Central memory CD8-positive, alpha-beta T cell (primary cell): ENCODE data around the gene ZNF285.
"Not testable (repeated sequence)": the region's sequence is repeated elsewhere in the genome, so short reads cannot be mapped to it uniquely, and the experiment has no call there.

ENCODE experiments used
- ATAC-seq: fragments of 150-1000 bp; cut with Tn5 transposase; replicated peaks from 2 replicates; pipeline ENCODE4 v1.10.0; 2022; ENCODE audit warnings: mild to moderate bottlenecking, moderate FRiP score, moderate number of reproducible peaks; ENCODE audit not compliant: poor library complexity, severe bottlenecking; ENCODE audit errors: extremely low read depth
- DNase-seq, 2 donors: peaks; one replicate each; pipeline ENCODE4 v3.0.0; 2021; ENCODE audit warnings: low spot score in 2 of 2
- H3K27ac Mint-ChIP-seq: one replicate; pipeline ENCODE4 v1.8.0; 2022; ENCODE audit warnings: low read depth, mild to moderate bottlenecking, moderate library complexity, mixed read lengths
- H3K27me3 Mint-ChIP-seq: one replicate; pipeline ENCODE4 v1.8.0; 2022; ENCODE audit warnings: mixed read lengths
- H3K36me3 Mint-ChIP-seq: one replicate; pipeline ENCODE4 v1.8.0; 2022; ENCODE audit warnings: mild to moderate bottlenecking, moderate library complexity, mixed read lengths; ENCODE audit not compliant: insufficient read depth
- H3K4me1 Mint-ChIP-seq: one replicate; pipeline ENCODE4 v1.8.0; 2022; ENCODE audit warnings: mixed read lengths
- H3K4me3 Mint-ChIP-seq: one replicate; pipeline ENCODE4 v1.8.0; 2022; ENCODE audit warnings: mild to moderate bottlenecking, moderate library complexity, mixed read lengths
- H3K9me3 Mint-ChIP-seq: one replicate; pipeline ENCODE4 v1.8.0; 2022; ENCODE audit warnings: mixed read lengths

Gene ZNF285

DNA sequence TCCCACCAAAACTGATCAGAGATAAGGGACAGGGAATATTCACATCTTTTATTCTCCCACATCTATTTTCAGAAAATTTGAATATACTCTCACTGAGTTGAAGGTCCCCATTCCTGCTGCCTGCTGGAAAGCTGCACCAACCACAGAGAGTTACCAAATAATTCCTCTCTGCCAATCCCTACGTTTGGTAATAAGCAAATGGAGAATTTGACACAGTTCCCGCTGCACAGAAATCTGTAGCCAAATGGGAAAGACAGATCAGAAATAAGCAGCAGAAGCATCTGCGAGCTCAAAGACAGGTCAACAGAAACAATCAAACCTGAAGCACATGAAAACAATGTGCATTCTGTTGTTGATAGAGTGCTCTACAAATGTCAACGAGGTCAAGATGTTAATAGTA is 54.9 kb downstream of the ZNF285 start:
- Mint-ChIP-seq H3K9me3 (peaks cover 14% of the 10 kb centered on the region), H3K27ac (no peak overlapping the region), H3K27me3 (peaks cover 10% of the 10 kb centered on the region), H3K4me1 (no peaks in the 10 kb centered on the region), H3K36me3 (no peaks in the 10 kb centered on the region), H3K4me3 (no peak overlapping the region)
- ATAC-seq (no peak), DNase-seq (no peak)

DNA sequence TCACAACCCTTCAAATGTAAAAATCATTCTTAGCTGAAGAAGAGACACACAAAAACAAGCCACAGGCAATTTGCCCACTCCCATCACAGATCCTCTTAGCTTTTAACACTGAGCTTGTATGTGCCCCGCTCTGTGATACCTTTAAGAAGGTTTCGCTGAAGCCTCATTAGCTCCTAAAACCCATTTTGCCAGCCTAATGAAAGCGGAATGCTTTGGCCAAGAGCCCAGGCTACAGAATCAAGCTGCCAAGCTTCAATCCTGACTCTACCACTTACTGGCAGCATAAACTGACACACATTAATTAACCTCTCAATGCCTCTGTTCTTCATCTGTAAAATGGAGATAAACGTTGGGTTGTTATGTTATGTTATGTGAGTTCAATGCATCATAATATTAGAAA is 55.4 kb downstream of the ZNF285 start:
- Mint-ChIP-seq H3K9me3 (peaks cover 13% of the 10 kb centered on the region), H3K27ac (no peak overlapping the region), H3K4me3 (no peak overlapping the region), H3K36me3 (no peaks in the 10 kb centered on the region), H3K4me1 (no peaks in the 10 kb centered on the region), H3K27me3 (peaks cover 10% of the 10 kb centered on the region)
- no peak for ATAC-seq
- no peak for DNase-seq

DNA sequence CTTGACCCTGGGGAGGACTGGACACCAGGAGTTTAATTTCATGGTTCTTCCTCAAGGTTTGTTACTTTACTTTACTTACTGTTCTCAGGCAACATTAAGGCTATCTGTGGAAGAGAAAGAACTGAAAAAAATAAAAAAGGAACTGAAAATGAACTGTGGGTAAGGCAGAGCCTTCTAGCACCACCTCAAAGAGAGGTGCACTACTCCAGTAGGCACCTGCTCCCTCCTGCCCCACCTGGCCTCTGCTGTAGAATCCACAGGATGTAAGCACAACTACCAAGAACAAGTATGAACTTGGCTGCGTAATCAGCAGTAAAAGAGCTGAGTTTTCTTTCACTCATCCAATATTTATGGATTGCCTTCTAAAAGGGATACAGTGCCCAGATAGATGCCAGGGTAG is 57.2 kb downstream of the ZNF285 start:
- ATAC-seq (no peak), DNase-seq (no peak)
- Mint-ChIP-seq H3K9me3 (peaks cover 13% of the 10 kb centered on the region), H3K4me1 (no peaks in the 10 kb centered on the region), H3K27me3 (peaks cover 10% of the 10 kb centered on the region), H3K36me3 (no peaks in the 10 kb centered on the region), H3K4me3 (no peak overlapping the region), H3K27ac (no peak overlapping the region)

DNA sequence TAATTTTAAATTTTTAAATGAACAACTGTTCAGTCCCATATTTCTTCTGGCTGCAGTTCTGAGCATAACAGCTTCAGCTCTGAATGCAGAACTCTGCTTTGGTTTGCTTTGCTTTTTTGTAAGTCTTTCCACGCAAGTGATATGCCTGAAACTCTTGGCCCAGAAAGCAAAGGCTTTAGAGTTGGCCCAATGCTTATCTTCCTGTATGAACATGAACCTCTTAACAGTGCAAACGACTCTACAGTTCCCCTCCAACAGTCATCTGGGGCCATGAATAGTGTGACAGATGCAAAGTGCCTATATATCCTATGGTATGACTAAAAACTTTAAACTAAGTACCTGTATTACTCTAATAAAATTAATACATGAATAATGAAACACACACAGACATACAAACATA is 59.6 kb downstream of the ZNF285 start:
- no peak for DNase-seq
- Mint-ChIP-seq H3K9me3 (peaks cover 14% of the 10 kb centered on the region), H3K4me1 (no peaks in the 10 kb centered on the region), H3K27ac (no peak overlapping the region), H3K27me3 (no peaks in the 10 kb centered on the region), H3K4me3 (no peak overlapping the region), H3K36me3 (no peaks in the 10 kb centered on the region)
- ATAC-seq = no peak

DNA sequence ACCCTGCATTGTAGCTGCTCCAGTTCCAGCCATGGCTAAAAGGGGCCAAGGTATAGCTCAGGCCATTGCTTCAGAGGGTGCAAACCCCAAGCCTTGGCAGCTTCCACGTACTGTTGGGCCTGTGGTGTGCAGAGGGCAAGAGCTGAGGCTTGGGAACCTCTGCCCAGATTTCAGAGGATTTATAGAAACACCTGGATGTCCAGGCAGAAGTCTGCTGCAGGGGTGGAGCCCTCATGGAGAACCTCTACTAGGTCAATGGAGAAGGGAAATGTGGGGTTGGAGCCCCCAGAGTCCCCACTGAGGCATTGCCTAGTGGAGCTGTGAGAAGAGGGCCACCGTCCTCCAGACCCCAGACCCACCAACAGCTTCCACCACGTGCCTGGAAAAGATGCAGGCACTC is 66.8 kb downstream of the ZNF285 start:
- not testable (repeated sequence) for DNase-seq, H3K27ac Mint-ChIP-seq, H3K4me3 Mint-ChIP-seq, H3K36me3 Mint-ChIP-seq, H3K4me1 Mint-ChIP-seq, ATAC-seq
- H3K9me3 Mint-ChIP-seq = peaks cover 29% of the 10 kb centered on the region
- H3K27me3 Mint-ChIP-seq = peaks cover 14% of the 10 kb centered on the region
